ENCODE data around the gene EYS.

Gene EYS

GRCh38 chr6:64010666-64011065 lies 1696.4 kb downstream of the EYS start:
- no peak overlapping the region for H3K23ac ChIP-seq (ENCODE audit: low read length in 2 of 2)
- no peak overlapping the region for H3K4me3 ChIP-seq (ENCODE audit: insufficient read depth in 1 of 2, low read depth in 1 of 2, low read length in 2 of 2)
- H2BK12ac ChIP-seq (ENCODE audit: low read length in 2 of 2), result peak overlapping the region in 1 of 2 experiments; percentile 18
- no peak overlapping the region for H3K27ac ChIP-seq (ENCODE audit: low read length, poor library complexity, severe bottlenecking)
- no peak overlapping the region for H2BK5ac ChIP-seq (ENCODE audit: low read depth, low read length, poor library complexity, severe bottlenecking)
- H3K27me3 ChIP-seq (ENCODE audit: control insufficient read depth in 1 of 2, insufficient read depth in 1 of 2, low read length in 2 of 2), result no peaks in the 10 kb centered on the region
- H2AK5ac ChIP-seq (ENCODE audit: low read length, severe bottlenecking), result no peak overlapping the region
- no peak overlapping the region for H3K18ac ChIP-seq (ENCODE audit: low read depth in 1 of 2, low read length in 2 of 2)
- H3K79me1 ChIP-seq (replicated peaks; ENCODE audit: low read length, poor library complexity, severe bottlenecking), result no peaks in the 10 kb centered on the region
- no peak overlapping the region for H2BK15ac ChIP-seq (ENCODE audit: low read depth, poor library complexity, severe bottlenecking)
- no peak overlapping the region for H4K8ac ChIP-seq (ENCODE audit: low read length)
- WGBS, result 96% methylated on average over 3 of the region's 3 CpGs
- no peak overlapping the region for H2AFZ ChIP-seq (ENCODE audit: low read depth, low read length)
- no peak overlapping the region for H3K14ac ChIP-seq (ENCODE audit: low read length in 2 of 2)
- DNase-seq, result no peak
- no peak overlapping the region for H3K4me2 ChIP-seq (ENCODE audit: low read length, poor library complexity, severe bottlenecking)
- no peak overlapping the region for H4K91ac ChIP-seq (ENCODE audit: low read length)
- peaks cover 2% of the 10 kb centered on the region for H3K4me1 ChIP-seq (ENCODE audit: control insufficient read depth, insufficient read depth, low read depth, low read length)
- H3K36me3 ChIP-seq (ENCODE audit: control insufficient read depth in 1 of 2, insufficient read depth in 2 of 2, low read depth in 1 of 2, low read length in 2 of 2), result no peaks in the 10 kb centered on the region
- H3K9ac ChIP-seq (ENCODE audit: low read length), result no peak overlapping the region
- no peak overlapping the region for H2BK120ac ChIP-seq (ENCODE audit: low read depth, low read length)
- no peak overlapping the region for H3K4ac ChIP-seq (ENCODE audit: low read depth in 1 of 2, low read length in 2 of 2)
- no peaks in the 10 kb centered on the region for H3K9me3 ChIP-seq (ENCODE audit: control insufficient read depth, low read length)

- Histone ChIP-seq H3K36me3 (ENCODE audit: control insufficient read depth in 1 of 2, insufficient read depth in 2 of 2, low read depth in 1 of 2, low read length in 2 of 2) (no peaks in the 10 kb centered on the region), H3K4me1 (ENCODE audit: control insufficient read depth, insufficient read depth, low read depth, low read length) (peaks cover 2% of the 10 kb centered on the region), H3K14ac (ENCODE audit: low read length in 2 of 2) (peak overlapping the region in 1 of 2 experiments; percentile 37), H2BK120ac (ENCODE audit: low read depth, low read length) (no peak overlapping the region), H3K18ac (ENCODE audit: low read depth in 1 of 2, low read length in 2 of 2) (peak overlapping the region; percentile 16 to 71), H4K8ac (ENCODE audit: low read length) (peak overlapping the region; percentile 8), H3K23ac (ENCODE audit: low read length in 2 of 2) (no peak overlapping the region), H3K27ac (ENCODE audit: low read length, poor library complexity, severe bottlenecking) (no peak overlapping the region), H3K4me3 (ENCODE audit: insufficient read depth in 1 of 2, low read depth in 1 of 2, low read length in 2 of 2) (no peak overlapping the region), H2BK12ac (ENCODE audit: low read length in 2 of 2) (peak overlapping the region; percentile 14 to 85), H3K9me3 (ENCODE audit: control insufficient read depth, low read length) (no peaks in the 10 kb centered on the region), H2BK15ac (ENCODE audit: low read depth, poor library complexity, severe bottlenecking) (no peak overlapping the region), H3K79me1 (replicated peaks; ENCODE audit: low read length, poor library complexity, severe bottlenecking) (no peaks in the 10 kb centered on the region), H3K27me3 (ENCODE audit: control insufficient read depth in 1 of 2, insufficient read depth in 1 of 2, low read length in 2 of 2) (no peaks in the 10 kb centered on the region), H2AK5ac (ENCODE audit: low read length, severe bottlenecking) (no peak overlapping the region), H3K4ac (ENCODE audit: low read depth in 1 of 2, low read length in 2 of 2) (peak overlapping the region in 1 of 2 experiments; percentile 47), H3K4me2 (ENCODE audit: low read length, poor library complexity, severe bottlenecking) (no peak overlapping the region), H3K9ac (ENCODE audit: low read length) (no peak overlapping the region), H4K91ac (ENCODE audit: low read length) (peak overlapping the region; percentile 60), H2BK5ac (ENCODE audit: low read depth, low read length, poor library complexity, severe bottlenecking) (no peak overlapping the region), H2AFZ (ENCODE audit: low read depth, low read length) (no peak overlapping the region)
- no peak for DNase-seq
- 93% methylated on average over 8 of the region's 8 CpGs for WGBS
Measured at GRCh38 chr6:64010010-64010409, 1697.0 kb downstream of the EYS start.

GRCh38 chr6:64006246-64006645 lies 1700.8 kb downstream of the EYS start:
- no peak overlapping the region for H2BK5ac ChIP-seq (ENCODE audit: low read depth, low read length, poor library complexity, severe bottlenecking)
- no peak overlapping the region for H2AK5ac ChIP-seq (ENCODE audit: low read length, severe bottlenecking)
- no peak overlapping the region for H2BK15ac ChIP-seq (ENCODE audit: low read depth, poor library complexity, severe bottlenecking)
- no peak overlapping the region for H3K4ac ChIP-seq (ENCODE audit: low read depth in 1 of 2, low read length in 2 of 2)
- H3K27ac ChIP-seq (ENCODE audit: low read length, poor library complexity, severe bottlenecking), result no peak overlapping the region
- no peak overlapping the region for H3K14ac ChIP-seq (ENCODE audit: low read length in 2 of 2)
- no peak overlapping the region for H3K23ac ChIP-seq (ENCODE audit: low read length in 2 of 2)
- H4K91ac ChIP-seq (ENCODE audit: low read length), result no peak overlapping the region
- no peaks in the 10 kb centered on the region for H3K79me1 ChIP-seq (replicated peaks; ENCODE audit: low read length, poor library complexity, severe bottlenecking)
- no peaks in the 10 kb centered on the region for H3K9me3 ChIP-seq (ENCODE audit: control insufficient read depth, low read length)
- H2BK120ac ChIP-seq (ENCODE audit: low read depth, low read length), result no peak overlapping the region
- no peak overlapping the region for H3K4me3 ChIP-seq (ENCODE audit: insufficient read depth in 1 of 2, low read depth in 1 of 2, low read length in 2 of 2)
- H3K18ac ChIP-seq (ENCODE audit: low read depth in 1 of 2, low read length in 2 of 2), result no peak overlapping the region
- no peak overlapping the region for H4K8ac ChIP-seq (ENCODE audit: low read length)
- no peak overlapping the region for H2AFZ ChIP-seq (ENCODE audit: low read depth, low read length)
- H3K27me3 ChIP-seq (ENCODE audit: control insufficient read depth in 1 of 2, insufficient read depth in 1 of 2, low read length in 2 of 2), result no peaks in the 10 kb centered on the region
- no peak overlapping the region for H3K4me2 ChIP-seq (ENCODE audit: low read length, poor library complexity, severe bottlenecking)
- peaks cover 2% of the 10 kb centered on the region for H3K4me1 ChIP-seq (ENCODE audit: control insufficient read depth, insufficient read depth, low read depth, low read length)
- no peak overlapping the region for H2BK12ac ChIP-seq (ENCODE audit: low read length in 2 of 2)
- H3K9ac ChIP-seq (ENCODE audit: low read length), result no peak overlapping the region
- DNase-seq, result no peak
- no peaks in the 10 kb centered on the region for H3K36me3 ChIP-seq (ENCODE audit: control insufficient read depth in 1 of 2, insufficient read depth in 2 of 2, low read depth in 1 of 2, low read length in 2 of 2)

- no peak overlapping the region for H3K9ac ChIP-seq (ENCODE audit: low read length)
- no peak overlapping the region for H3K4me2 ChIP-seq (ENCODE audit: low read length, poor library complexity, severe bottlenecking)
- no peak overlapping the region for H2BK5ac ChIP-seq (ENCODE audit: low read depth, low read length, poor library complexity, severe bottlenecking)
- H2AK5ac ChIP-seq (ENCODE audit: low read length, severe bottlenecking), result no peak overlapping the region
- no peak overlapping the region for H3K27ac ChIP-seq (ENCODE audit: low read length, poor library complexity, severe bottlenecking)
- H4K91ac ChIP-seq (ENCODE audit: low read length), result no peak overlapping the region
- no peak overlapping the region for H2BK15ac ChIP-seq (ENCODE audit: low read depth, poor library complexity, severe bottlenecking)
- WGBS, result 80% methylated on average over 3 of the region's 5 CpGs
- no peak overlapping the region for H2AFZ ChIP-seq (ENCODE audit: low read depth, low read length)
- no peak for DNase-seq
- no peak overlapping the region for H3K4ac ChIP-seq (ENCODE audit: low read depth in 1 of 2, low read length in 2 of 2)
- no peak overlapping the region for H2BK120ac ChIP-seq (ENCODE audit: low read depth, low read length)
- H3K27me3 ChIP-seq (ENCODE audit: control insufficient read depth in 1 of 2, insufficient read depth in 1 of 2, low read length in 2 of 2), result no peaks in the 10 kb centered on the region
- no peak overlapping the region for H4K8ac ChIP-seq (ENCODE audit: low read length)
- no peaks in the 10 kb centered on the region for H3K36me3 ChIP-seq (ENCODE audit: control insufficient read depth in 1 of 2, insufficient read depth in 2 of 2, low read depth in 1 of 2, low read length in 2 of 2)
- H2BK12ac ChIP-seq (ENCODE audit: low read length in 2 of 2), result no peak overlapping the region
- no peaks in the 10 kb centered on the region for H3K9me3 ChIP-seq (ENCODE audit: control insufficient read depth, low read length)
- H3K79me1 ChIP-seq (replicated peaks; ENCODE audit: low read length, poor library complexity, severe bottlenecking), result no peaks in the 10 kb centered on the region
- H3K18ac ChIP-seq (ENCODE audit: low read depth in 1 of 2, low read length in 2 of 2), result no peak overlapping the region
- no peak overlapping the region for H3K23ac ChIP-seq (ENCODE audit: low read length in 2 of 2)
- H3K14ac ChIP-seq (ENCODE audit: low read length in 2 of 2), result no peak overlapping the region
- no peaks in the 10 kb centered on the region for H3K4me1 ChIP-seq (ENCODE audit: control insufficient read depth, insufficient read depth, low read depth, low read length)
- no peak overlapping the region for H3K4me3 ChIP-seq (ENCODE audit: insufficient read depth in 1 of 2, low read depth in 1 of 2, low read length in 2 of 2)
Measured at GRCh38 chr6:64000818-64001491, 1706.1 kb downstream of the EYS start.

Measured in mesenchymal stem cell (in vitro differentiated cells and primary cell).